LNCaP clone FGC (cell line): ENCODE measurements around the gene CHMP3.

Experiments
- DNase-seq: peaks from one replicate; pipeline ENCODE4 v3.0.0-alpha.2; 2011; ENCODE audit warnings: low read depth
- H3K4me3 ChIP-seq: 2 replicates; pipeline ENCODE4 v1.5.1; 2011; ENCODE audit warnings: mild to moderate bottlenecking, low read depth, low read length, control low read depth
- CTCF ChIP-seq: IDR thresholded peaks from 2 replicates; pipeline ENCODE4 v1.5.1; 2012; ENCODE audit warnings: mild to moderate bottlenecking; ENCODE audit not compliant: control insufficient read depth, insufficient read depth; ENCODE audit errors: extremely low read depth

CHMP3 gene

GRCh38 chr2:86525421-86526340, 37.6 kb downstream of the CHMP3 start:
- H3K4me3 ChIP-seq, result no peak overlapping the region
- no peak for DNase-seq
- TF ChIP-seq CTCF, result no peak

GRCh38 chr2:86523491-86523890, 39.8 kb downstream of the CHMP3 start:
- no peak for TF ChIP-seq CTCF
- DNase-seq, result no peak
- H3K4me3 ChIP-seq, result no peak overlapping the region

GRCh38 chr2:86522711-86523110, 40.5 kb downstream of the CHMP3 start:
- TF ChIP-seq CTCF, result no peak
- no peak overlapping the region for H3K4me3 ChIP-seq
- DNase-seq, result no peak

- no peak overlapping the region for H3K4me3 ChIP-seq
- no peak for TF ChIP-seq CTCF
- DNase-seq, result no peak
Measured at GRCh38 chr2:86521922-86522321, 41.3 kb downstream of the CHMP3 start.

GRCh38 chr2:86520153-86520552, 43.1 kb downstream of the CHMP3 start:
- no peak for DNase-seq
- TF ChIP-seq CTCF, result 0 out of 2 replicates have a peak, but pooled peaks have one; percentile 6
- H3K4me3 ChIP-seq, result no peak overlapping the region

GRCh38 chr2:86519349-86519748, 43.9 kb downstream of the CHMP3 start:
- DNase-seq, result peak; percentile 57
- TF ChIP-seq CTCF, result no peak
- H3K4me3 ChIP-seq, result no peak overlapping the region
